H9 (cell line): ENCODE results near the gene CHD9. TPM values are rescaled to one million over a fixed set of nuclear protein-coding genes. Genes with fewer than 3 reads are reported as not detected.

Source experiments
- DNase-seq: peaks from one replicate; pipeline ENCODE4 v3.0.0-alpha.2; 2017
- H2AFZ ChIP-seq: one replicate; pipeline ENCODE4 v1.6.1; 2013; ENCODE audit warnings: mild to moderate bottlenecking, low read length, control low read depth, moderate library complexity
- H2AK5ac ChIP-seq: 2 replicates; pipeline ENCODE4 v1.6.1; 2013; ENCODE audit warnings: low read length, control low read depth, mixed read lengths; ENCODE audit not compliant: insufficient read length
- H2BK120ac ChIP-seq: one replicate; pipeline ENCODE4 v1.6.1; 2013; ENCODE audit warnings: low read depth, mild to moderate bottlenecking, low read length, control low read depth, inconsistent platforms; ENCODE audit not compliant: poor library complexity, severe bottlenecking
- H2BK12ac ChIP-seq: 2 replicates; pipeline ENCODE4 v1.6.1; 2013; ENCODE audit warnings: low read length, control low read depth, mixed read lengths, low read depth; ENCODE audit not compliant: insufficient read length
- H2BK15ac ChIP-seq: 2 replicates; pipeline ENCODE4 v1.6.1; 2013; ENCODE audit warnings: low read depth, low read length, control low read depth
- H2BK20ac ChIP-seq: one replicate; pipeline ENCODE4 v1.6.1; 2013; ENCODE audit warnings: low read depth, mild to moderate bottlenecking, low read length, control low read depth, inconsistent platforms; ENCODE audit not compliant: poor library complexity, severe bottlenecking
- H2BK5ac ChIP-seq: 2 replicates; pipeline ENCODE4 v1.6.1; 2013; ENCODE audit warnings: low read length, control low read depth, mixed read lengths; ENCODE audit not compliant: insufficient read length
- H3K14ac ChIP-seq: 2 replicates; pipeline ENCODE4 v1.6.1; 2013; ENCODE audit warnings: low read length, control low read depth; ENCODE audit not compliant: insufficient read depth
- H3K18ac ChIP-seq: 2 replicates; pipeline ENCODE4 v1.6.1; 2013; ENCODE audit warnings: low read depth, mild to moderate bottlenecking, mixed read lengths, low read length, control low read depth; ENCODE audit not compliant: insufficient read length
- H3K23ac ChIP-seq: 2 replicates; pipeline ENCODE4 v1.6.1; 2013; ENCODE audit warnings: low read length, control low read depth, mixed read lengths, low read depth; ENCODE audit not compliant: insufficient read length
- H3K23me2 ChIP-seq: 2 replicates; pipeline ENCODE4 v1.6.1; 2013; ENCODE audit warnings: low read depth, mild to moderate bottlenecking, mixed read lengths, low read length, control low read depth; ENCODE audit not compliant: insufficient read length, poor library complexity, severe bottlenecking
- H3K27ac ChIP-seq: 2 replicates; pipeline ENCODE4 v1.5.1; 2013; ENCODE audit warnings: low read length, control low read depth, mixed read lengths, low read depth; ENCODE audit not compliant: insufficient read length
- H3K27me3 ChIP-seq: 2 replicates; pipeline ENCODE4 v1.6.1; 2013; ENCODE audit warnings: low read length, control low read depth, inconsistent platforms; ENCODE audit not compliant: insufficient read depth
- H3K4ac ChIP-seq: 2 replicates; pipeline ENCODE4 v1.6.1; 2013; ENCODE audit warnings: low read depth, mild to moderate bottlenecking, control low read depth, inconsistent platforms, low read length, moderate library complexity
- H3K4me1 ChIP-seq: 2 replicates; pipeline ENCODE4 v1.6.1; 2013; ENCODE audit warnings: low read length, control low read depth, inconsistent platforms; ENCODE audit not compliant: insufficient read depth
- H3K4me2 ChIP-seq: 2 replicates; pipeline ENCODE4 v1.6.1; 2013; ENCODE audit warnings: low read length, control low read depth, mixed read lengths; ENCODE audit not compliant: insufficient read length, insufficient read depth
- H3K56ac ChIP-seq: 2 replicates; pipeline ENCODE4 v1.6.1; 2013; ENCODE audit warnings: low read depth, mild to moderate bottlenecking, mixed read lengths, low read length, control low read depth; ENCODE audit not compliant: insufficient read length
- H3K79me1 ChIP-seq: 2 replicates; pipeline ENCODE4 v1.6.1; 2013; ENCODE audit warnings: low read depth, mild to moderate bottlenecking, moderate library complexity, low read length, control low read depth, inconsistent platforms; ENCODE audit not compliant: insufficient read depth, poor library complexity, severe bottlenecking
- H3K79me2 ChIP-seq: 2 replicates; pipeline ENCODE4 v1.6.1; 2013; ENCODE audit warnings: low read length, control low read depth, inconsistent platforms; ENCODE audit not compliant: insufficient read depth
- H3K9ac ChIP-seq: 2 replicates; pipeline ENCODE4 v1.6.1; 2013; ENCODE audit warnings: low read length, control low read depth, mixed read lengths; ENCODE audit not compliant: insufficient read length; ENCODE audit errors: extremely low read depth
- H3K9me3 ChIP-seq: one replicate; pipeline ENCODE4 v1.6.1; 2013; ENCODE audit warnings: low read depth, low read length, inconsistent platforms; ENCODE audit not compliant: control insufficient read depth
- H3T11ph ChIP-seq: one replicate; pipeline ENCODE4 v1.6.1; 2013; ENCODE audit warnings: mild to moderate bottlenecking, low read length, control low read depth, inconsistent platforms
- H4K20me1 ChIP-seq: one replicate; pipeline ENCODE4 v1.6.1; 2013; ENCODE audit not compliant: control insufficient read depth, insufficient read length, insufficient read depth
- H4K5ac ChIP-seq: 2 replicates; pipeline ENCODE4 v1.6.1; 2013; ENCODE audit warnings: low read depth, mild to moderate bottlenecking, mixed read lengths, low read length, control low read depth; ENCODE audit not compliant: insufficient read length
- H4K8ac ChIP-seq: replicated peaks from 2 replicates; pipeline ENCODE4 v1.6.1; 2013; ENCODE audit warnings: low read length, control low read depth, mixed read lengths, low read depth; ENCODE audit not compliant: insufficient read length
- H4K91ac ChIP-seq: 2 replicates; pipeline ENCODE4 v1.6.1; 2013; ENCODE audit warnings: low read depth, mild to moderate bottlenecking, moderate library complexity, mixed read lengths, low read length, control low read depth; ENCODE audit not compliant: insufficient read length
- H3K27ac Mint-ChIP-seq, 3 experiments: 2 replicates in 2 of 3; 3 replicates in 1 of 3; pipeline ENCODE4 v1.8.0; 2020 to 2021; ENCODE audit warnings: mixed read lengths in 3 of 3, mild to moderate bottlenecking in 1 of 3, moderate library complexity in 1 of 3
- H3K27me3 Mint-ChIP-seq: 2 replicates; pipeline ENCODE4 v1.8.0; 2021; ENCODE audit warnings: low read depth, mild to moderate bottlenecking, moderate library complexity, mixed read lengths
- H3K36me3 Mint-ChIP-seq, 3 experiments: 2 replicates in 2 of 3; 3 replicates in 1 of 3; pipeline ENCODE4 v1.8.0; 2020 to 2021; ENCODE audit warnings: low read depth in 3 of 3, mixed read lengths in 3 of 3; ENCODE audit not compliant: insufficient read depth in 1 of 3
- H3K4me1 Mint-ChIP-seq, 2 experiments: 2 replicates each; pipeline ENCODE4 v1.8.0; 2020; ENCODE audit warnings: mixed read lengths in 2 of 2
- H3K4me3 Mint-ChIP-seq, 2 experiments: 2 replicates in 1 of 2; 3 replicates in 1 of 2; pipeline ENCODE4 v1.8.0; 2020 to 2021; ENCODE audit warnings: mild to moderate bottlenecking in 2 of 2, mixed read lengths in 2 of 2, moderate library complexity in 1 of 2
- H3K9me3 Mint-ChIP-seq, 2 experiments: 2 replicates in 1 of 2; 3 replicates in 1 of 2; pipeline ENCODE4 v1.8.0; 2020; ENCODE audit warnings: mild to moderate bottlenecking in 2 of 2, mixed read lengths in 2 of 2, moderate library complexity in 1 of 2
- CTCF ChIP-seq: fragments of 200-600 bp; sonication (generic); conservative IDR thresholded peaks from 3 replicates; pipeline ENCODE4 v1.8.0; 2021; ENCODE audit warnings: antibody characterized with exemption, mild to moderate bottlenecking
- WGBS: extraction: QIAGEN DNeasy Blood & Tissue Kit; methylation state at CpG from one replicate; pipeline ENCODE4 v1.1.7; 2013; ENCODE audit warnings: missing lambda C conversion rate, low lambda C conversion rate, mixed read lengths; ENCODE audit not compliant: insufficient read length; ENCODE audit errors: extremely low coverage; 5-methylcytosine and 5-hydroxymethylcytosine counted together
- total RNA-seq: library from RNA; stranded (reverse); gene quantifications from 2 replicates; pipeline ENCODE4 v1.2.1, GENCODE V29; 2021

Gene CHD9
- total RNA-seq, 1 experiment from 2014 or later: 46.2 TPM

GRCh38 chr16:53111078-53111791, 56.4 kb downstream of the CHD9 start:
- no peak overlapping the region for H3K4me3 Mint-ChIP-seq
- Histone ChIP-seq H3K79me1 (no peaks in the 10 kb centered on the region), H3K27me3 (no peaks in the 10 kb centered on the region), H3K4me2 (no peak overlapping the region), H2BK15ac (no peak overlapping the region), H2BK12ac (no peak overlapping the region), H2AFZ (no peak overlapping the region), H2AK5ac (no peak overlapping the region), H3K9ac (no peak overlapping the region), H4K20me1 (no peaks in the 10 kb centered on the region), H4K8ac (no peak overlapping the region), H3K56ac (no peak overlapping the region), H4K91ac (no peak overlapping the region), H2BK20ac (no peak overlapping the region), H3K18ac (no peak overlapping the region), H3T11ph (no peak overlapping the region), H3K23me2 (no peaks in the 10 kb centered on the region), H3K79me2 (no peaks in the 10 kb centered on the region), H2BK5ac (no peak overlapping the region), H2BK120ac (no peak overlapping the region), H3K14ac (no peak overlapping the region), H3K4ac (no peak overlapping the region), H3K27ac (no peak overlapping the region), H3K23ac (no peak overlapping the region), H3K9me3 (no peaks in the 10 kb centered on the region), H3K4me1 (no peaks in the 10 kb centered on the region), H4K5ac (no peak overlapping the region)
- peaks cover 0 to 3% of the 10 kb centered on the region in 2 experiments; a peak in 1 of 5 replicates for H3K9me3 Mint-ChIP-seq
- DNase-seq: no peak
- peaks cover 4 to 10% of the 10 kb centered on the region in 2 experiments; a peak in 3 of 4 replicates for H3K4me1 Mint-ChIP-seq
- no peaks in the 10 kb centered on the region for H3K27me3 Mint-ChIP-seq
- TF ChIP-seq CTCF: no peak
- H3K27ac Mint-ChIP-seq: 0 out of 7 replicates have a peak overlapping the region, but pooled peaks of 2 of the 3 experiments have one; percentile 5 to 19
- H3K36me3 Mint-ChIP-seq: peaks cover 0 to 6% (median 0%) of the 10 kb centered on the region in 3 experiments; a peak in 2 of 7 replicates
- no CpG with 5 or more reads among the region's 5 CpGs for WGBS
